Posterior vena cava (tissue), 2 donors: Measurements from ENCODE around the gene TRIL. TPM values are rescaled to one million over a fixed set of nuclear protein-coding genes. Genes with fewer than 3 reads are reported as not detected.

Experiments used
- DNase-seq: peaks from one replicate; pipeline ENCODE4 v3.0.0-alpha.2; 2020; ENCODE audit warnings: low spot score
- intact Hi-C, 2 donors: fragments of 100-400 bp; cut with DNase I; formaldehyde crosslinking; loops; one replicate each; pipeline versions ENCODE4 v1.14.1 to v1.14.2; 2022 to 2023
- total RNA-seq, 2 donors: library from RNA; stranded (reverse); fragmentation: NEBNext Ultra II Directional; extraction: Animal tissue kit (Norgen Biotek cat#: 25700); gene quantifications; one replicate each; pipeline ENCODE4 v1.2.1, GENCODE V29; 2021
- donor health status: DM: yes; HTN: yes; CAD: no.
- donor health status: DM: yes; HTN: yes; CAD: no.

Gene TRIL
- total RNA-seq, 2 donors from 2014 or later = 4.6 to 10.6 TPM

- no peak for DNase-seq
- intact Hi-C loops = no loop called here
These were observed 28.1 kb upstream of the TRIL start for GRCh38 chr7:28986028-28986764.

- peak; percentile 85 for DNase-seq
- intact Hi-C loops = no loop called here
These were observed 26.5 kb upstream of the TRIL start for GRCh38 chr7:28984631-28985030.

GRCh38 chr7:28984217-28984616 is 26.1 kb upstream of the TRIL start:
- no peak for DNase-seq
- intact Hi-C loops = no loop called here

- intact Hi-C loops = no loop called here
- DNase-seq = no peak
These were observed 25.5 kb upstream of the TRIL start for GRCh38 chr7:28983396-28984190.

GRCh38 chr7:28981161-28981465 is 23.0 kb upstream of the TRIL start:
- DNase-seq = no peak
- intact Hi-C loops = loop anchor here in 1 of 2 donors (1.0 kb wide), 1 partner anchor 37 kb away; no protein-coding TSS in a partner anchor

GRCh38 chr7:28980451-28981160 is 22.5 kb upstream of the TRIL start:
- intact Hi-C loops = loop anchor here in 1 of 2 donors (1.0 kb wide), 1 partner anchor 36 kb away; no protein-coding TSS in a partner anchor
- no peak for DNase-seq

GRCh38 chr7:28979776-28980175 is 21.6 kb upstream of the TRIL start:
- DNase-seq = no peak
- intact Hi-C loops = loop anchor here in 1 of 2 donors (10.0 kb wide), 1 partner anchor 1435 kb away; no protein-coding TSS in a partner anchor

GRCh38 chr7:28977881-28978280 is 19.8 kb upstream of the TRIL start:
- intact Hi-C loops = loop anchor here in 1 of 2 donors (10.0 kb wide), 1 partner anchor 1437 kb away; no protein-coding TSS in a partner anchor
- DNase-seq = no peak

GRCh38 chr7:28976022-28976421 is 17.9 kb upstream of the TRIL start:
- DNase-seq = no peak
- intact Hi-C loops = loop anchor here in 1 of 2 donors (10.0 kb wide), 1 partner anchor 1439 kb away; no protein-coding TSS in a partner anchor

GRCh38 chr7:28973591-28973990 is 15.5 kb upstream of the TRIL start:
- no peak for DNase-seq
- intact Hi-C loops = loop anchor here in 1 of 2 donors (10.0 kb wide), 1 partner anchor 1441 kb away; no protein-coding TSS in a partner anchor

- no peak for DNase-seq
- intact Hi-C loops = loop anchor here in 1 of 2 donors (5.0 kb wide), 1 partner anchor 63 kb away; no protein-coding TSS in a partner anchor
These were observed 5.9 kb upstream of the TRIL start for GRCh38 chr7:28964056-28964455.

- intact Hi-C loops = loop anchor here in 1 of 2 donors (5.0 kb wide), 1 partner anchor 65 kb away; no protein-coding TSS in a partner anchor
- DNase-seq = no peak
These were observed 3.8 kb upstream of the TRIL start for GRCh38 chr7:28961972-28962371.

- DNase-seq = no peak
- intact Hi-C loops = loop anchor here in 1 of 2 donors (5.0 kb wide), 1 partner anchor 67 kb away; no protein-coding TSS in a partner anchor
These were observed 2.1 kb upstream of the TRIL start for GRCh38 chr7:28960071-28960840.

GRCh38 chr7:28958980-28959347 is 834 bp upstream of the TRIL start:
- DNase-seq = no peak
- intact Hi-C loops = loop anchor here (5.0 to 10.0 kb wide), 2 partner anchors 37 to 146 kb away; no protein-coding TSS in a partner anchor

GRCh38 chr7:28957751-28958234 is 337 bp downstream of the TRIL start:
- intact Hi-C loops = loop anchor here (5.0 to 10.0 kb wide), 2 partner anchors 35 to 147 kb away; no protein-coding TSS in a partner anchor
- DNase-seq = peak; percentile 79

GRCh38 chr7:28957064-28957750 is 923 bp downstream of the TRIL start:
- intact Hi-C loops = loop anchor here (5.0 to 10.0 kb wide), 2 partner anchors 35 to 148 kb away; no protein-coding TSS in a partner anchor
- peak; percentile 84 for DNase-seq

- intact Hi-C loops = loop anchor here (5.0 to 10.0 kb wide), 2 partner anchors 34 to 148 kb away; no protein-coding TSS in a partner anchor
- DNase-seq = peak; percentile 88
These were observed 1.5 kb downstream of the TRIL start for GRCh38 chr7:28956608-28957063.
